Uterus (tissue), 2 donors: ENCODE measurements around the gene VARS2.

Experiments
- CTCF ChIP-seq, 4 experiments: fragments of 200-600 bp in 2 of 4; fragments of 450-650 bp in 2 of 4; sonication (generic) in 2 of 4; IDR thresholded peaks; one replicate each; pipeline ENCODE4 v1.5.1; 2016 to 2019; ENCODE audit warnings: antibody characterized with exemption in 4 of 4, mild to moderate bottlenecking in 2 of 4, moderate library complexity in 1 of 4
- POLR2A ChIP-seq, 2 donors: fragments of 450-650 bp; IDR thresholded peaks; one replicate each; pipeline ENCODE4 v1.6.1; 2016; ENCODE audit warnings: antibody characterized with exemption in 2 of 2, mild to moderate bottlenecking in 1 of 2, moderate library complexity in 1 of 2

- TF ChIP-seq POLR2A (IDR thresholded peaks at IDR 0.05) (no peak), CTCF (IDR thresholded peaks at IDR 0.05) (no peak)
Measured at GRCh38 chr6:30893666-30894065, 20.4 kb upstream of the VARS2 start.
